ENCODE data around the gene CEP20.

The CEP20 gene

GRCh38 chr16:15881794-15882379 is 6.5 kb downstream of the CEP20 start:
- ATAC-seq (ENCODE audit: insufficient read depth, low read depth) (no peak), DNase-seq (no peak)
- Histone ChIP-seq H3K4me3 (ENCODE audit: low read depth in 1 of 2, low read length in 2 of 2) (no peak overlapping the region), H3K27me3 (ENCODE audit: insufficient read depth, low read length, poor library complexity) (no peaks in the 10 kb centered on the region), H3K4me2 (ENCODE audit: insufficient read depth, low read length) (no peak overlapping the region), H3K36me3 (ENCODE audit: insufficient read depth, low read length) (peaks cover 58% of the 10 kb centered on the region), H3K27ac (ENCODE audit: low read length) (no peak overlapping the region), H3K79me2 (ENCODE audit: insufficient read depth, low read length) (peaks cover 44% of the 10 kb centered on the region), H3K9me3 (ENCODE audit: insufficient read depth, low read length, severe bottlenecking) (no peaks in the 10 kb centered on the region), H2AFZ (ENCODE audit: low read depth, low read length) (no peak overlapping the region), H4K20me1 (ENCODE audit: insufficient read depth, low read length) (peaks cover 8% of the 10 kb centered on the region; the same call in 1 of the 2 replicates), H3K9ac (ENCODE audit: low read depth, low read length) (no peak overlapping the region), H3K4me1 (ENCODE audit: insufficient read depth, low read length) (peaks cover 11% of the 10 kb centered on the region)
- no peak for TF ChIP-seq CTCF (IDR thresholded peaks at IDR 0.05; ENCODE audit: borderline replicate concordance, extremely low read depth, low read length, poor library complexity, severe bottlenecking)
- TF ChIP-seq EZH2 (IDR thresholded peaks at IDR 0.05; ENCODE audit: borderline replicate concordance, low read depth, low read length, severe bottlenecking) = no peak

DNA sequence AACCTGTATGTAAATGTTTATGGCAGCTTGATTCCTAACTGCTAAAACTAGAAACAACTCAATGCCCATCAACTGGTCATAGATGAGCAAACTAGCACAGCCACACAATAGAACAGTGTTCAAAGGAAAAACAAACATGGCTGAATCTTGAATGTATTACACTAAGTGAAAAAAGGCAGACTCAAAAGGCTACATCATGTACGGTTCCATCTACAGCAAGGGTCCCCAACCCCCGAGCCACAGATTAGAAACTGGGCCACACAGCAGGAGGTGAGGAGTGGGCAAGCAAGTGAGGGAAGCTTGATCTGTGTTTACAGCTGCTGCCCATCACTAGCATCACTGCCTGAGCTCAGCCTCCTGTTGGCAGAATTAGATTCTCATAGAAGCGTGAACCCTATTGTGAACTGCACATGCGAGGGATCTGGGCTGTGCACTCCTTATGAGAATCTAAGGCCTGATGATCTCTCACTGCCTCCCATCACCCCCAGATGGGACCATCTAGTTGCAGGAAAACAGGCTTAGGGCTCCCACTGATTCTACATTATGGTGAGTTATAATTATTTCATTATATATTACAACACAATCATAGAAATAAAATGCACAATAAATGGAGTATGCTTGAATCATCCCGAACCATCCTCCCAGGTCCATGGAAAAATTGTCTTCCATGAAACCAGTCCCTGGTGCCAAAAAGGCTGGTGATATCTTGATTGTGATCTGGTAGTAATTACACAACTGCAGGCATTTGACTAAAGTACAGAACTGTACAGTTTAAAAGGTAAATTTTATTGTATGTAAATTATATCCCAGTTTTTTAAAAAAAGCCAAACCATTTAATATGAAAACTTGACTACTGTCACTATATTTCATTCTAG is 7.7 kb downstream of the CEP20 start:
- TF ChIP-seq EZH2 (IDR thresholded peaks at IDR 0.05; ENCODE audit: borderline replicate concordance, low read depth, low read length, severe bottlenecking) (no peak), CTCF (IDR thresholded peaks at IDR 0.05; ENCODE audit: borderline replicate concordance, extremely low read depth, low read length, poor library complexity, severe bottlenecking) (no peak)
- Histone ChIP-seq H3K36me3 (ENCODE audit: insufficient read depth, low read length) (peaks cover 60% of the 10 kb centered on the region), H4K20me1 (ENCODE audit: insufficient read depth, low read length) (peaks cover 8% of the 10 kb centered on the region; the same call in 1 of the 2 replicates), H3K27ac (ENCODE audit: low read length) (no peak overlapping the region), H3K79me2 (ENCODE audit: insufficient read depth, low read length) (peaks cover 35% of the 10 kb centered on the region), H2AFZ (ENCODE audit: low read depth, low read length) (no peak overlapping the region), H3K9ac (ENCODE audit: low read depth, low read length) (no peak overlapping the region), H3K9me3 (ENCODE audit: insufficient read depth, low read length, severe bottlenecking) (no peaks in the 10 kb centered on the region), H3K4me3 (ENCODE audit: low read depth in 1 of 2, low read length in 2 of 2) (no peak overlapping the region), H3K4me1 (ENCODE audit: insufficient read depth, low read length) (no peaks in the 10 kb centered on the region), H3K4me2 (ENCODE audit: insufficient read depth, low read length) (no peak overlapping the region), H3K27me3 (ENCODE audit: insufficient read depth, low read length, poor library complexity) (no peaks in the 10 kb centered on the region)
- ATAC-seq (ENCODE audit: insufficient read depth, low read depth) (no peak), DNase-seq (no peak)

DNA sequence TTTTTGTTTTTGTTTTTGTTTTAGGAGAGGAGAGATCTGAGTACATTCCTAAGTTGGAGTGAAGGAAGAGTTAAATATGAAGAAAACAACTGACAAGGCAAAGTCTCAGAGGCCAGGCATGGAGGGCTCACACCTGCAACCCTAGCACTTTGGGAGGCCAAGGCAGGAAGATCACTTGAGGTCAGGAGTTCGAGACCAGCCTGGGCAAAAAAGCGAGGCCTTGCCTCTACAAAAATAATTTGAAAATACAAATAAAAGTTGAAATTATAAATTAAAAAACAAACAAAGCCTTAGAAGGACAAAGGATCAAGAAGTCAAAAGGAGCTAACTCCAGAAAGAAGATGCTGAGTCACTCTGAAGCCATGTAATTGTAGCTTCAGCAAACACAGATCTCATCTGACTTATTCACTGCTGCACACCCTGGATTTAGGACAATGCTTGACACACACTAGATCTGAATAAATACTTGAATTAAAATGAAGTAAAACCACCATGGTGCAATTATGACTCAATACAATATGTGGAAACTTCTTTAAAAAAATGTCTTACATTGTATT is 9.1 kb downstream of the CEP20 start:
- peaks cover 27% of the 10 kb centered on the region for H3K79me2 ChIP-seq (ENCODE audit: insufficient read depth, low read length)
- DNase-seq = no peak
- no peak overlapping the region for H3K9ac ChIP-seq (ENCODE audit: low read depth, low read length)
- H3K4me2 ChIP-seq (ENCODE audit: insufficient read depth, low read length) = no peak overlapping the region
- peaks cover 66% of the 10 kb centered on the region for H3K36me3 ChIP-seq (ENCODE audit: insufficient read depth, low read length)
- no peaks in the 10 kb centered on the region for H3K4me1 ChIP-seq (ENCODE audit: insufficient read depth, low read length)
- peaks cover 8% of the 10 kb centered on the region; the same call in 1 of the 2 replicates for H4K20me1 ChIP-seq (ENCODE audit: insufficient read depth, low read length)
- TF ChIP-seq EZH2 (IDR thresholded peaks at IDR 0.05; ENCODE audit: borderline replicate concordance, low read depth, low read length, severe bottlenecking) (no peak), CTCF (IDR thresholded peaks at IDR 0.05; ENCODE audit: borderline replicate concordance, extremely low read depth, low read length, poor library complexity, severe bottlenecking) (no peak)
- H3K27ac ChIP-seq (ENCODE audit: low read length) = no peak overlapping the region
- no peaks in the 10 kb centered on the region for H3K27me3 ChIP-seq (ENCODE audit: insufficient read depth, low read length, poor library complexity)
- ATAC-seq (ENCODE audit: insufficient read depth, low read depth) = no peak
- no peaks in the 10 kb centered on the region for H3K9me3 ChIP-seq (ENCODE audit: insufficient read depth, low read length, severe bottlenecking)
- no peak overlapping the region for H3K4me3 ChIP-seq (ENCODE audit: low read depth in 1 of 2, low read length in 2 of 2)
- H2AFZ ChIP-seq (ENCODE audit: low read depth, low read length) = no peak overlapping the region

All from DND-41 (cell line).